Skin of body (tissue), 2 donors: ENCODE data around the gene SEC31B. TPM values are rescaled to one million over a fixed set of nuclear protein-coding genes. Genes with fewer than 3 reads are reported as not detected.

Experiments used
- DNase-seq: peaks from one replicate; lab custom pipeline; 2025; lab: John Stamatoyannopoulos, UW
- total RNA-seq: library from RNA; depleted of rRNA; stranded (reverse); fragments of >200 nt; gene quantifications from one replicate; pipeline ENCODE4 v1.2.3, GENCODE V29; 2014

Gene SEC31B, protein sequence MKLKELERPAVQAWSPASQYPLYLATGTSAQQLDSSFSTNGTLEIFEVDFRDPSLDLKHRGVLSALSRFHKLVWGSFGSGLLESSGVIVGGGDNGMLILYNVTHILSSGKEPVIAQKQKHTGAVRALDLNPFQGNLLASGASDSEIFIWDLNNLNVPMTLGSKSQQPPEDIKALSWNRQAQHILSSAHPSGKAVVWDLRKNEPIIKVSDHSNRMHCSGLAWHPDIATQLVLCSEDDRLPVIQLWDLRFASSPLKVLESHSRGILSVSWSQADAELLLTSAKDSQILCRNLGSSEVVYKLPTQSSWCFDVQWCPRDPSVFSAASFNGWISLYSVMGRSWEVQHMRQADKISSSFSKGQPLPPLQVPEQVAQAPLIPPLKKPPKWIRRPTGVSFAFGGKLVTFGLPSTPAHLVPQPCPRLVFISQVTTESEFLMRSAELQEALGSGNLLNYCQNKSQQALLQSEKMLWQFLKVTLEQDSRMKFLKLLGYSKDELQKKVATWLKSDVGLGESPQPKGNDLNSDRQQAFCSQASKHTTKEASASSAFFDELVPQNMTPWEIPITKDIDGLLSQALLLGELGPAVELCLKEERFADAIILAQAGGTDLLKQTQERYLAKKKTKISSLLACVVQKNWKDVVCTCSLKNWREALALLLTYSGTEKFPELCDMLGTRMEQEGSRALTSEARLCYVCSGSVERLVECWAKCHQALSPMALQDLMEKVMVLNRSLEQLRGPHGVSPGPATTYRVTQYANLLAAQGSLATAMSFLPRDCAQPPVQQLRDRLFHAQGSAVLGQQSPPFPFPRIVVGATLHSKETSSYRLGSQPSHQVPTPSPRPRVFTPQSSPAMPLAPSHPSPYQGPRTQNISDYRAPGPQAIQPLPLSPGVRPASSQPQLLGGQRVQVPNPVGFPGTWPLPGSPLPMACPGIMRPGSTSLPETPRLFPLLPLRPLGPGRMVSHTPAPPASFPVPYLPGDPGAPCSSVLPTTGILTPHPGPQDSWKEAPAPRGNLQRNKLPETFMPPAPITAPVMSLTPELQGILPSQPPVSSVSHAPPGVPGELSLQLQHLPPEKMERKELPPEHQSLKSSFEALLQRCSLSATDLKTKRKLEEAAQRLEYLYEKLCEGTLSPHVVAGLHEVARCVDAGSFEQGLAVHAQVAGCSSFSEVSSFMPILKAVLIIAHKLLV
- 5.8 TPM for total RNA-seq

DNA sequence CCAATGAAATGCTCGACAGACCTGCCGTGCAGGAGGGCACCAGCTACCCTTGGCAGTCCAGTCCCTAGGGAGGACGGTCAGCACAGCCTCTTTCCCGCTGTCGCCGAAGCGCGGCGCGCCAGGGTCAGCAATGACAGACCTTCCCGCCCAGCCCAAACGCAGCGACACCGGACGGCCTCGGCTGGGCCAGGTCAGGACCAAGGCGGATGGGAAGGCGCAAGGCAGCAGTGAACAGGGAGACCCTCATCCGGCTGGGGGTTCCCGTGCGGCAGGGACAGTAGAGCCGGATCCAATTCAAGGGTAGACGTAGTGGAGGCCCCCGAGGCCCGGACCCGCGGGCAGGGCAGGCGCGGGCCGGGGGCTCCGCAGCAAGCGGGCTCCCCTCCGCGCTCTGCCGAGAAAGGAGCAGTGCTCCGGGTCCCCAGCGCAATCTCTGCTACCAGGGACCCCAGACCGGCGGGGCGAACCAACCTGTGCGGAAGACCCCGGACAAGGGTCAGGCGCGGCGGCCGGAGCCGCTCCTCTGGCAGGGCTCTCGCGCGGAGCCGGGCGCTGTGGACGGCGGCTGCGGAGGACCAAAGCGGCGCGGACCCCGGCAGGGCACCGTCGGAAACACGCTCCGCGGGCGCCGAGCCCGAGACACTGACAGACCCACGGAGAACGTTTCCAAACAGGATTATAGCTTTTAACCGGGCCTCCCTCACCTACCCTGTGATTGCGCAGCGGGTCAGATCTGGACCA, at the start of gene SEC31B:
Gene SEC31B (minus strand): TSS at position 551 of the 741 bp plus-strand sequence. CDS start 2,909 bp downstream, outside the sequence.
- no peak for DNase-seq

DNA sequence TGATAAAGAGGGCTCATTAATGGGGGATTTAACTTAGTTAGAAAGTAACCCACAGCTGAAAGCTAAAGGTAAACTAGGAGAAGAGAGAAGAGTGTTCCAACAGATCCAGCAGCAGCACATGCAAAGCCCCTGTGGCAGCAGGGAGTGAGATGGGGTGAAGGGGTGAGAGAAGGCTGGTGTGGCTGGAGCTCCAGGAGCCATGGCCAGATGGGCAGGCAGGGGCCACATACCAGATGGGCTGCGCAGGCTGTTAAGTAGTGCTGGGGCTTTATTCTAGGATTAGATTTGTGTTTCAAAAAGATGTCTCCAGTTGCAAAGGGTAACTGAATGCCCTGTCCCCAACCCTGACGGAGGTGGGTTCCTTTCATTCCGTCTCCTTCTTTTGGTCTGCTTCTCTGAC, 49.3 kb upstream of the SEC31B start:
- DNase-seq = no peak

DNA sequence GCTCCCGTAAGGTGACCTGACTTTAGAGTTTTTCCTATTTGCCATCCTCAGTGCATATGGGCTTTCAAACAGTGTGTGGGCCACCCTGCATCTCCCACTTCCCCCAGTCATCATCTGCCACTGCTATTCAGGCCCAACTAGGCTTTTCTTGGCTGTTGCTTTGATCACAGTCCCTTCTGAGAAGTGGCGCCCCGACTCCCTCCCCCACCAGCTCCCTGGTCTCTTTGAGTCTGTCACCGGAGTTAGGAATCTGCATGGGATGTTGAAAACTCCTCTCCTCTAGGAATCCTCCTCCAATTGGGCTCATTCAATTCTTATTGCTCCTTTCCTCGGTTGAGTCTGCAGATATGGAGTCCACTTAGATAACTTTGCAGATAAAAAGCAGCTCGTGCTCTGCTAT, 48.2 kb upstream of the SEC31B start:
- no peak for DNase-seq

DNA sequence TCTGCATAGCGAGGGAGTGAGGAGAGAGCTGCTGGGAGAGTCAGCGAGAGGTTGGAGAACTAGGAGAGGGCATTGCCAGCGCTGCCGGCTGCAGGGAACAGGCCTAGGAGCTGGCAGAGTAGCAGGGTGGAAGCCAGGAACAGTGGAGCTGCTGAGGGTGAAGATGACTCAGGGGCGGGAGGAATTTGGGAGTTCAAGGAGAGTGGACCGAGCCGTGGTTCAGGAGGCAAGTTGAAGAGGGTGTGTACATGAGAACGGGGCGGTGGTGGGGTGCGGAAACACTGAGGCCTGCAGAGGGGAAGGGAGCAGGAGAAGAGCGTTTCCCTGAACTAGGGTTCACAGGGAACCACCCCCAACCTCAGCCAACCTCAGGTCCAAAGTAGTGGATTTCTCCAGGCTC, 47.6 kb upstream of the SEC31B start:
- no peak for DNase-seq

DNA sequence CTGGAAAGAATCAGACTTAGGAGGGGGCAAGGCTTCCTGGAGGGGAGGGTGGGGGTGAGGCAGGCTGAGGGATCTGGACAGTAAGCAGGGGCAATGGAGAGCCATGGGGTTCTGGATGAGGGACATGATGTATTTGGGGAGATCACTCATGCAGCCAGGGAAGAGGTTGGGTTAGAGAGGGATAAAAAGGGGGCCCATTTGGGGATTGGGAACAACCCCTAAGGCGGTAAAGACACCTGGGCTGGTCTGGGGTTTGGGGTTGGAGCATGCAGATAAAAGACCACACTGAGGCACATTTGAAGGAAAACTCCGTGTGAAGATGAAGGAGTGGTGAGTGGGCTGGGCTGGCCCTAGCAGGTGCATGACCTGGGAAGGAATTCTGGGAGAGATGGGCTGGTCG, 46.9 kb upstream of the SEC31B start:
- no peak for DNase-seq

DNA sequence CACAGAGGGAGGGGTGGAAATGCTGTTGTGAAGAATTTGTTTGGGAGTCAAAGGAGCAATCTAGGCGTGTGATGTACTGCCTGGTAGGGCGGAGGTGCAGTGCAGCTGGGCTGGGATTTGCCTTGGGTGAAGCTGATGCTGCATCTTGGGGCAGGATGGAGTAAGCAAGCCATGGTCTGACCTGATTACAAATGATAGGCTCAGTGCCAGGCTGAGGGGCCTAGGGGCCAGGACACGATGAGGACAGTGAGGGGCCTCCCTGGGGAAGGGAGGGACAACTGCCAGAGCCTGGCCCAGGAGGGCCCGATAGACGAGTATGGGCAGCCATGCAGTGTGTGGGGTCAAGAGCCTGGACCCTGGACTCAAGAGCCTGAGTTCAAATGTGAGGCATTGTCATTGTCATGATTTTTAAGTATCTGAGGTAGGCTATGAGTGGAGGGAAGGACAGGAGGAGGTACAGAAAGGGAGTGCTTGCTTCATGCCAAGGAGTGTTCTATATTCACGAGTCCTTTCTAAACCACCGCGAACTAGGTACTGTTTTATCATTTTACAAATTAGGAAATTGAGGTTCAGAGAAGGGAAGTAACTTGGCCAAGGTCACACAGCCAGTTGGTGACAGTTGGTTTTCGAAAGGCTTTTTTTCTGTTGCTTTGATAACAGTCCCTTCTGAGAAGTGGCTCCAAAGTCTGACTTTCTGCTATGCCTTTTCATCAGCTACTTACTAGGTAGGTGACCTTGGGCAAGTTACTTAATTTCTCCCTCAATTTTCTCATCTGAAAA, 45.7 kb upstream of the SEC31B start:
- DNase-seq = no peak

DNA sequence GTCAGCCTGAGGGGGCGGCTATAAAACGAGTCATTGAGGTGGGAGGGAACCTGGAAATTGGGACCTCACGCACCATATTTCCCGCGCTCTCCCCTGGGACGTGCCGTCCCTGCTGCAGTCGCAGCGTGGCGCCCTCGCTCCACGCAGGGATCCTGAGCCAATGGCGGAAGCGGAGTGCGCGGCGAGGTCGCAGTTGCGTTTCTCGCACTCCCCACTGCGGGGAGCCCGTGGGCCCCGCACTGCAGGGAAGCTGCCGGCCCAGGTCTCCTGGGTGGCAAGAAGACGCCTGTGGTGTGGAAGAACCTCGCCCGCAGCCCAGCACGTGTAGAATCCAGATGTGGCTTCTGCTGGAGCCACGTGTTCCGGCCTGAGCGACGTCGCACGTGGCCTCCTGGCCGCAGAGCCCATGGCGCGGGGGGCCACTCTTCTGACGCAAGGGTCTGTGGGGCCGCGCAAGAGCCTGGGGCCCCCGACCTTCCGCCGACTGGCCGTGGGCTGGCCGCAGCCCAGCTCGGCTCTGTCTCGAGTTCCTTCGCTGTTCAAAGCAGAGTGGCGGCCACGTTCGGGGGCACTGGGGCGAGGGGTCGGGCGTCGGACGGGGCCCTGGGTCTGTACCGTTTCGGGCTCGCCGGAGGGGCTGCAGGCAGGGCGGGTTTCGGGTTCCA, 42.5 kb upstream of the SEC31B start:
- DNase-seq = peak; percentile 60

DNA sequence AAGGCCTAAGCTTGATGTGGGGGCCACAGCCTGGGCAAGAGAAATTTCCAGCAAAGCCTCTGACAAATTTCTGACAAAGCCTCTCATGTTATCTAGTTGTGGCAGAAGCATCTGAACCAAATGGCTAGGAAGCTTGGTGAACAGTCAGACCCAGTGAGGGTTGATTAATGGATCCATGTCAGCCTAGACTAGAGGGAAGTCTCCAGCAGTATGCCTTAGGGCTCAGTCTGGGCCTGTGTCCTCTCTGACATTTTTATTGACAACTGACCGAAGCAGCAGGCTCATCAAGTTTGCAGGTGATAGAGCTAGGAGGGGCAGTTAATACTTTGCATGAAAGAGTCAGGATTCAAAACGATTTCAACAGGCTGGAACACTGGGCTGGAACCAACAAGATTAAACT, 41.3 kb upstream of the SEC31B start:
- no peak for DNase-seq

DNA sequence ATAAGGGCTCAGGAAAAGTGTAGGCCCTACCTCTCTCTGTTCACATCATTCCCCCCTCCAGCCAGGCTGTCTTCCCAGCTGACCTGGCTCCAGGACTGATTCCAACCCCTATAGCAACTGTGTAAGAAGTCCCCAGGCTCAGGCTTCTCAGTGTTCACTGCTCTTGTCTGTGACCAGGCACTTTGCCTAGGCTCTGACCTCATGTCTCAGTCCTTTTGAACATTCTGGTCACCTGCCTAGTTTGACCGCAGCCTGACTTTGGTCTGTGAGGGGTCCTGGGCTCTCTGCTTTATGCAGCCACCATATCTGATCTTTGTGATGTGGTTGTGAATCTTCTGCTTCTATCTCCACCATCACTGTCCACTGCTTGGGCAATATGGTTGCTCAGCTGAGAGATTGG, 40.6 kb upstream of the SEC31B start:
- no peak for DNase-seq

DNA sequence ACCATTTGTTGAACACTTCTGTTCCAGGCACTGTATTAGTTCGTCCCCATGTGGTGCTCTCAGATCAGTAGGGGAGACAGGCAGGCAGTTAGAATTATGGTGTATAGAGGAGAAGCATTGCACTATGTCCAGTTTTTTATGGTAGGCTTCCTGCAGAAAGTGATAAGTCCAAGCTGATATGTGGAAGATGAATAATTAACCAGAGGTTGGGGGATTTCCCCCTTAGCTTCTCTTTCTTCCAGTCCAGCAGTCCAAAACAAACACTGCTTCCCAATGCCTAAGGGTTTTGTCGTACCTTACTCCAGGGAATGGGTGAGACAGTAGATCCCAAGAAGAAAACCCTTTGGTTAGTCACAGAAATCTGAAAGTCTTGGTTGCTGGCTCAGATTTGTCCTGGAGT, 35.2 kb upstream of the SEC31B start:
- no peak for DNase-seq

DNA sequence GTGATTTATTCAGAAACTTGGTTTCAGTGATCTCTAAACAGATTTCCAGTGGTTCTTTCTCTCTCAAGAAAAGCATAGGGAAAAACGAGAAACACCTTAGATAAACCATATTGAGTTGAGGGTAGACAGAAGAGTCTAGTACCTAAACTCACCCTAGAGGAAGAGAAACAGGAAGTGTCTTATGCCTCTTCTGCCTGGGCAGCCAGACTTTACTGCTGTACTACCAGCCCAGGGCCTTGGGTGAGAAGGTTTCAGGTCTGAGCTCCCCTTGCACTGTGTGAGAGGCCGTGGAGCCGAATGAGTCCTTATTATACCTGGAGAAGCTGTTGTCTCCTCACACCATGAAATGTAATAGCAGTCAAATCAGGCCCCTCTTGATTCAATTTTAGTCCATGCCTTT, 34.3 kb upstream of the SEC31B start:
- no peak for DNase-seq

DNA sequence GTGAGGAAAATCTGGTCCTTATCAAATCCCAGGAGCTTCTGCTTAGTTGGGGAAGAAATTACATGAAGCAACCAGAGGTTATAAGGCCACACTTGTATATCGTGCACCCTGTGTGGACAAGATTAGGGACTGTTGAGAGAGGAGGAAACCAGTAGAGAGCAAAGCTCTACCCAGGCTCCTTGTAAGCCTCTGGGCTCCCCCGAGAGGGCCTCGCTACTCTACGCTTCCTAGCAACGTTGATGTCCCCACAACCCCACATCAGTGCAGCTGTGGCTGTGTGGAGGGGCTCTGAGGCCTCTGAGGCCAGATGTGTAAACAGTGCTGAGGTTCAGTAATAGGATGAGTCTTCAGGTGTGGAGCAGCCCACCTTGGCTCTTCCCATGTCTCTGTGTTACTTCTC, 32.1 kb upstream of the SEC31B start:
- DNase-seq = no peak

DNA sequence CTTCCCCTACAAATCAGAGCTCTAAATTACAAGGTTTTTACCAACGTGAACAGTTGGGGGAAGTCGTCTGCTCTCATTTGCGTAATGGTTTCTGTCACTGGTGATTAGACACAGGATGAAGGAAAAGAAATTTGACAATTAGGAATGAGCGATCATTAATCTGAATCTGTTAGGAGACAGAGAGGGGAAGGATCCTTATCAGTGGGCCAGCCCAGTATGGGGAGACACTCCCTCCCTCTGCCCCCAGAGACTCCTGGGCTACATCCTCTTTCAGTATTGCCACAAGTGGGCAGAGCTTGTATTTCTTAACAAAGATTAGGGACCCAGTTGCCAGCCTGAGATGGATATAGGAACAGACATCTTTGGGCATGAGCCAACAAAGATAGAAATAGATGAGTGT, 31.5 kb upstream of the SEC31B start:
- DNase-seq = no peak

DNA sequence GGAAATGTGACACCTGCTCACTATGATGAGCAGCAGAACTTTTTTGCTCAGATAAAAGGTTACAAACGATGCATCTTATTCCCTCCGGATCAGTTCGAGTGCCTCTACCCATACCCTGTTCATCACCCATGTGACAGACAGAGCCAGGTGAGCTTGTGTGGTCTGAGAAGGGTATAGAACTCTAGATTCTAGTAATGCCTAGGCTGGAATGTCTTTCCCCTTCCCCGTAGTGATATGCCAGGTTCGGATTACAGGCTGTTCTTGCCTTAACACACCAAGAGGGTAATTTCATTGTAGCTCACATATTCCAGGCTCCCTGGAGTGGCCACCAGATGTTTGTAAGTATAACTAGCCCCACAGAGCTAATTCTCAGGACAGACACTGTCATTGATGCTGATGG, 25.3 kb upstream of the SEC31B start:
- no peak for DNase-seq

DNA sequence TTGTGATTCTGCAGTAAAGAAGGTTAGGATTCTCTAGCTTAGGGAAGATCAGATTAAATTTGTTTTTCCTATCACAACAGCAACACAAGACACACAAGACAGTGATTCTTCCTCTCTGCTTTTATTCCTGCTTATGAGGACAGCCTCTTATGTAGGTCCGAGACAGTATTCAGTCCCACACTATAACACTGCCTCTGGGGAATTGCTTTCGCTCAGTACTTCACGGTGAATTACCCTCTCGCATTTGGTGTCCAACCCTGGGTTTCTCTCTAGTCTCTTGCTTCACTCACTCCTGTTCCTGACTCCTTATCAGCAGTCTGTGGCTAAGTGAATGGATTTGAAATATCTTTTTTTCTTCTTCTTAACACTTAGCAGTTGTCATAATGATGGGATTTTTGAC, 17.8 kb upstream of the SEC31B start:
- no peak for DNase-seq

DNA sequence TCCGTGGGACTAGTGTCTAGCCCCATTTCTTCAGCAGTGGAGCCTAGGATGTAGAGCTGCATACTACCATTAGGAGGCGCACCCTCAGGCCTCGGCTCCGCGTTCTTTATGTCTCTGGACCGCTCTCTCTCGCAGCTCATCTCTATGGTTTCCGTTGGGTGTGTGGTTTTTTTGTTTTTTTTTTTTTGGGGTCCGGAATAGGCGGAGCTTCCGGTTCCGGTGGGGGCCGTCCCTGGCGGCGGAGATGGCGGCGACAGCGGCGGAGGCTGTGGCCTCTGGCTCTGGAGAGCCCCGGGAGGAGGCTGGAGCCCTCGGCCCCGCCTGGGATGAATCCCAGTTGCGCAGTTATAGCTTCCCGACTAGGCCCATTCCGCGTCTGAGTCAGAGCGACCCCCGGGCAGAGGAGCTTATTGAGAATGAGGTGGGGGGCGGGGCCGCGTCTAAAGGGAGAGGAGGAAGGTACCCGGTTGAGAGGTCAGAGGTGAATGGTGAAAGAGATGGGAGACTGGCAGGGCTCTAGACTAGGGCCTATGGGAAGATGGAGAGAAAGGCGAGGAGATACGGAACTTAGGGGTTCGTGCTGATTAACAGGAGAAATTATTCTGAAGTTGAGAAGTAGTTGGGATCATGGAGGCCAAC, 16.2 kb upstream of the SEC31B start, which contains the start of gene HIF1AN:
Gene HIF1AN (plus strand): TSS at position 229 of the 639 bp plus-strand sequence. CDS start 16 bp downstream, at position 245.
- DNase-seq = peak; percentile 97

DNA sequence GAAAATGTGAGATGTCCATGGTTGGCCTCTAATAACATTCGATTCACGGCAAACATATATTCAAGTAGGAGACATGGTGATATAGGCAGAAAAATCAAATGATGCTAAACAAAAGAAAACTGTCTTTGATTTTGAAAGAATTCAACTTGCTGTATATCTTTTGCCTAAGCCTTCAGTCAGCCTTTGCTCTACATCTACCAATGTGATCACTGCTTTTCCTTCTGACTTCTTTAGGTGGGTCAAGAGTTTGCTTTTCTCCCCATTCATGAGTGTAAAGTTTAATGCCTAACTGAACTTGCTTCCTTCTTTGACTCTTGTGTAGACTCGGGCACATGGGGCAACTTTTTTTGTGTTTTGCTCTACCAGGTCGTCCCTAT, 15.7 kb upstream of the SEC31B start:
- DNase-seq = no peak

DNA sequence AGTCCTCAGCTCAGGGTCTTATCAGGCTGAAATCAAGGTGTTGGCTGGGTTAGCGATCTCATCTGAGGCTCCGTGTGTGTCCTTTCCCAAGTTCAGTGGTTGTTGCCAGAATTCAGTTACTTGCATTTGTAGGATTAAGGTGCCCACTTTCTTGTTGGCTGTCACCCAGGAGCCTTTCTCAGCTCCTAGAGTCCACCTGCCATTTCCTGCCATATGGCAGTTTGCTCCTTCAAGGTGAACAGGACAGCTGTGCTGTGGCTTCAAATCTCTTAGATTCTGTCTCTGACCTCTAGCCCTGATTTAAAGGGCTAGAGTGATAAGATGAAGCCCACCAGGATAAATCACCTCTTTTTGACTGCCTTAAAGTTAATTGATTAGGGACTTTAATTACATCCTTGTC, 15.1 kb upstream of the SEC31B start:
- no peak for DNase-seq

DNA sequence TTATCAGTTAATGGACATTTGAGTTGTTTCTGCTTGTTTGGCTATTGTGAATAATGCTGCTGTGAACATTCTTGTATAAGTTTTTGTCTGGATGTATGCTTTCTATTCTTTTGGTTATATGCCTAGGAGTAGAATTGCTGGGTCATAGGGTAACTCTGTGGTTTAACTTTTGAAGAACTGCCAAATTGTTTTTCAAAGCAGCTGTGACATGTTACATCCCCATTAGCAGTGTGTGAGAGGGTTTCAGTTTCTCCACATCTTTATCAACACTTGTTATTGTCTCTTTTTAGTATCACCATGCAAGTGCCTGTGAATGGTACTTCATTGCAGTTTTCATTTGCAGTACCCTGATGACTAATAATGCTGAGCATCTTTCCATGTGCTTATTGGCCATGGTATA, 12.1 kb upstream of the SEC31B start:
- DNase-seq = no peak
